Ishikawa (cell line): ENCODE data around the gene MTAP.

ENCODE experiments used
- CEBPB ChIP-seq: IDR thresholded peaks from 2 replicates; pipeline ENCODE4 v1.6.1; 2012
- EGR1 ChIP-seq: IDR thresholded peaks from 2 replicates; pipeline ENCODE4 v1.6.1; 2012
- EP300 ChIP-seq: IDR thresholded peaks from 2 replicates; pipeline ENCODE4 v1.6.1; 2012; ENCODE audit warnings: borderline replicate concordance
- FOXM1 ChIP-seq: IDR thresholded peaks from 2 replicates; pipeline ENCODE4 v1.6.1; 2012; ENCODE audit warnings: low read depth, borderline replicate concordance
- NFIC ChIP-seq: IDR thresholded peaks from 2 replicates; pipeline ENCODE4 v1.6.1; 2012
- RAD21 ChIP-seq: IDR thresholded peaks from 2 replicates; pipeline ENCODE4 v1.6.1; 2012; ENCODE audit warnings: low read depth
- TAF1 ChIP-seq: IDR thresholded peaks from 2 replicates; pipeline ENCODE4 v1.6.1; 2012; ENCODE audit warnings: low read depth, mild to moderate bottlenecking
- TF ChIP-seq, protein P1 (sequence below): IDR thresholded peaks from 2 replicates; pipeline ENCODE4 v1.6.1; 2012
- TF ChIP-seq, protein P2 (sequence below): IDR thresholded peaks from 2 replicates; pipeline ENCODE4 v1.6.1; 2012

DNA sequence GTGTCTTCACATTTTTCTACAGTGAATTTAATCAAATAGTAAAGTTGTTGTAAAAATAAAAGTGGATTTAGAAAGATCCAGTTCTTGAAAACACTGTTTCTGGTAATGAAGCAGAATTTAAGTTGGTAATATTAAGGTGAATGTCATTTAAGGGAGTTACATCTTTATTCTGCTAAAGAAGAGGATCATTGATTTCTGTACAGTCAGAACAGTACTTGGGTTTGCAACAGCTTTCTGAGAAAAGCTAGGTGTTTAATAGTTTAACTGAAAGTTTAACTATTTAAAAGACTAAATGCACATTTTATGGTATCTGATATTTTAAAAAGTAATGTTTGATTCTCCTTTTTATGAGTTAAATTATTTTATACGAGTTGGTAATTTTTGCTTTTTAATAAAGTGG, 60.4 kb downstream of the MTAP start:
- TF ChIP-seq, protein P1, sequence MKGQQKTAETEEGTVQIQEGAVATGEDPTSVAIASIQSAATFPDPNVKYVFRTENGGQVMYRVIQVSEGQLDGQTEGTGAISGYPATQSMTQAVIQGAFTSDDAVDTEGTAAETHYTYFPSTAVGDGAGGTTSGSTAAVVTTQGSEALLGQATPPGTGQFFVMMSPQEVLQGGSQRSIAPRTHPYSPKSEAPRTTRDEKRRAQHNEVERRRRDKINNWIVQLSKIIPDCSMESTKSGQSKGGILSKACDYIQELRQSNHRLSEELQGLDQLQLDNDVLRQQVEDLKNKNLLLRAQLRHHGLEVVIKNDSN = no peak
- TF ChIP-seq CEBPB (no peak), NFIC (no peak), RAD21 (no peak), FOXM1 (no peak), EP300 (no peak), TAF1 (no peak), EGR1 (no peak)
- TF ChIP-seq, protein P2, sequence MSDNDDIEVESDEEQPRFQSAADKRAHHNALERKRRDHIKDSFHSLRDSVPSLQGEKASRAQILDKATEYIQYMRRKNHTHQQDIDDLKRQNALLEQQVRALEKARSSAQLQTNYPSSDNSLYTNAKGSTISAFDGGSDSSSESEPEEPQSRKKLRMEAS = no peak
